Panc1 (cell line): ENCODE measurements around the gene RBM47.

Experiments
- CTCF ChIP-seq: fragments of 450-650 bp; IDR thresholded peaks from 2 replicates; pipeline ENCODE4 v1.5.1; 2017; ENCODE audit warnings: mild to moderate bottlenecking
- POLR2AphosphoS5 ChIP-seq: IDR thresholded peaks from 2 replicates; pipeline ENCODE4 v1.6.1; 2012; ENCODE audit warnings: mild to moderate bottlenecking, low read depth, low read length, moderate library complexity
- SIN3A ChIP-seq: IDR thresholded peaks from 2 replicates; pipeline ENCODE4 v1.6.1; 2012; ENCODE audit warnings: low read depth, mild to moderate bottlenecking, low read length, moderate library complexity, borderline replicate concordance; ENCODE audit not compliant: insufficient read depth

DNA sequence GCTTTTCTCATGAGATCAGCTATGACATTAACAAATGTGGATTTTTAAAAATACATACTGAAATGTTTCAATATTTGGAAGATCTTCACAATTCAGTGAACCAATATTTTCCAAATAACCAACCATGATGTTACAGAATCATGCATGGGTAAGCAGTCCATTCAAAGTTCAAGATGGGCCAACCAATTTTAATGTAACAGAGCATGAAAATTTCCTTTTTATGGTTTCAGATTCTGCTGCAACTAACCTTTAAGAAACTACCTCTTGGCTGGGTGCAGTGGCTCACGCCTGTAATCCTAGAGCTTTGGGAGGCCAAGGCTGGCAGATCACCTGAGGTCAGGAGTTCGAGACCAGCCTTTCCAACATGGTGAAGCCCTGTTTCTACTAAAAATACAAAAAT is 107.7 kb downstream of the RBM47 start:
- TF ChIP-seq POLR2AphosphoS5, result no peak
- TF ChIP-seq CTCF, result no peak
- no peak for TF ChIP-seq SIN3A
